ENCODE results near the gene NFIA. TPM values are rescaled to one million over a fixed set of nuclear protein-coding genes. Genes with fewer than 3 reads are reported as not detected.
A peak's percentile ranks its signal among the peaks of the same experiment; 100 is the strongest.

The NFIA gene
- polyA plus RNA-seq, 5 donors = 22.2 to 36.5 (median 33.2) TPM

- no peak for DNase-seq
Observed at GRCh38 chr1:61290525-61290924, 208.2 kb downstream of the NFIA start.

GRCh38 chr1:61293197-61293596 is 210.8 kb downstream of the NFIA start:
- no peak for DNase-seq

DNA sequence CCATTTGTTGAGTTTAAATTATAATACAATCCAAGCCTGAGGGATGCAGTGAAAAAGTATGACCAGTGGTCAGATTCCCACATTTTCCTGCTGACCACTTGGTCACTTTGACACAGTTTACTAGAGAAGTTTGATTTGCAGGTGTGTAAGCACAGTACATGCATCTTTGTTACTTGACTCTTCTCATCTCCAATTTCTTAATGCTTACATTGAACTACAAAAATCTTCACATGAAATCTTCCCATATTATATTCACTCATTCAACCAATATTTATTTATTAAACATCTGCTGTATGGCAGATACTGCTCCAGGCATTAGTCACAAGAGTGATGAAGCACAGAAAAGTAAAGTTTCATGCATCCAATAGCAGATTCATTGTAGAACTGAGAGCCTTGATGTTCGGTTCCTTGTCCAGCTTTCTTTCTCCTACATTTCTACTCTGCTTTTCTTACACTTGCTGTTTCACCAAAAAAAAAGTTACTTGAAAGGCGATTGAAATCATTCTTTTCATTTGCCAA is 211.7 kb downstream of the NFIA start:
- no peak for DNase-seq

- DNase-seq = no peak
Observed at GRCh38 chr1:61294930-61295329, 212.6 kb downstream of the NFIA start.

DNA sequence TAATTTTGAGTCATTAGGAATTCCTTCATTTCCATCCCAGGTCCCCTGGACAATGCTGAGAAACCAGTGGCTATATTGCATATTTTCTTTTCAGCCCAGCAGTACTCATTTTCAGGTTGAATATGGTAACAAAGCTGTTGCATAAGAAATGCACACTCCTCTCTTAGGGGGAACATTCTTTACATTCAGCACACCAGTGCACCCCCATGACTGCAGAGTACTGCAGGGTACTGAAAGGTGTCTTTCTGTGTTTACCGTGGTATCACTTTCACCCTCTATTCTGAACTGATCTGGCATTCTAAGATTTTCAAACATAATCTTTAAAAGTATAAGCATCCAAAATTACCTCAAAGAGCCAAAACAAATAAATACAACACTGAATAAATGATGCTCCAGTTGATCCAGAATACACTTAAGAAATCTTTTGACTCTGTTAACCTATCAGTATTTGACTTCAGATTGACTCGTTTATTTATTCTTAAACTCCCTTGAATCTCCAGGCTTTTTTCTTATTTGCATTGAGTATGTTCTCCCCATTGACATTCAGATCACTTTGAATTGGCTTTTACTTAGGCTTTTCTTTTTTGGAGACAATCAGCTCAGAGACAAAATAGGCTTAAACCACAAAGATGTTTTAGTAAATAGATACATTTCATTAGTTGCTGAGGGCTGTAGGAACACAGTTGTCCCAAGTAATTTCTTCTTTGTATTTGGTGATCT is 213.6 kb downstream of the NFIA start:
- DNase-seq = no peak

- DNase-seq = no peak
Observed at GRCh38 chr1:61297887-61298286, 215.5 kb downstream of the NFIA start.

DNA sequence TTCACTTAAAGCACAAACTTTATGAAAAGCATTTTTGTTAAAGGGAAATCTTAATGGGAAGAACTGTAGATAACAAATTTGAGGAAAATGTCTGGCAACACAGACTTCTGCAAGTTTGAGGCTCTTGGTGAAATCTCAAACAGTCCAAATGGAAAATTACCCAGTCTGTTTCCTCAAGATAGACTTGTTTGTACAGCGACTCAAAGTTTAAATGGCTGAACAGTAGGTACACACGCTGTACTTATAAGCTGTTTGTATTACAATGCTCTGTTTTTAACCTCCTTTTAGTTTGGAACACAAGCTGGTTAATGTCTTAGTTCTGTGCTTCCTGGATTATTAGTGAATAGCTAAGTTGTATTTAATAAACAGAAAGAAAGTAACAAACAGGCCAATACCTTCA is 217.1 kb downstream of the NFIA start:
- no peak for DNase-seq

- no peak for DNase-seq
Observed at GRCh38 chr1:61300899-61301298, 218.5 kb downstream of the NFIA start.

DNA sequence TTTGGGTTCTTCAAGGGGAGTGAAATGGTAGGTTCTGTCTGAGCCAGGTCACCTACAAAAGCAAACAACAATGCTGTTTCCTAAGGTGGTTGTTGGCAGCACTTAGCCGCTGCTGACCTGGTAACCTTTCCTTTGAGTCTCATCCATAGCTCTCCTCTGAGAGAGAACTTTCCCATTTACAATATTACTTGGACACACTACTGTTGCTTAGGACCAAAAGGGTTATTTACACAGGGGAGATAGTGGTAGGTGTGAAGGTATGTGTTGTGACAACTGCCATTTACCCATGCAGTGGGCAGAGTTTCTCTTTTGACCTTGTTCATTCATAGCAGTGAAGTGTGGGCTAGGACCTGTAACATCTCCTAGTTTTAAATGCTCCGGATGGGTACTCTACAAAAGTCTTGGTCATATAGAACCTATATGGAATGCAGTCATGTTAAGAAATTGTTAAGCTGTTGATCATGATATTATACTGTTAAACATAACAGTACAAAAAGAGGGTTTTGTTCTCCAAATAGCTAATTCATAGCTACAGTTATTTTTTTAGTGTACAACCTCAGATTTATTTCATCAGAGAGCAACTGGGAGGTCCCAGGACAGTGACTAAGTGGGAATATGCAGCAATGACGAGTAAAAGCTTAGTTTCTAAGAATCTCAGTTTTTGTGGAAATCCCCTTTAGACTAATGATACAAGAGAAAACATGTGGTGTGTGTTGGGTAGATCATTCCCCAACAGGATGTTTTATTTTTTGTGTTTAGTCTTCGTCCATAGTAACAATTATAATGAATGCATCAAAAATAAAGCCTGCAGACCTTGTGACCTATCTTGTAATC is 219.7 kb downstream of the NFIA start:
- DNase-seq = no peak

GRCh38 chr1:61307422-61308142 is 225.2 kb downstream of the NFIA start:
- DNase-seq = no peak

DNA sequence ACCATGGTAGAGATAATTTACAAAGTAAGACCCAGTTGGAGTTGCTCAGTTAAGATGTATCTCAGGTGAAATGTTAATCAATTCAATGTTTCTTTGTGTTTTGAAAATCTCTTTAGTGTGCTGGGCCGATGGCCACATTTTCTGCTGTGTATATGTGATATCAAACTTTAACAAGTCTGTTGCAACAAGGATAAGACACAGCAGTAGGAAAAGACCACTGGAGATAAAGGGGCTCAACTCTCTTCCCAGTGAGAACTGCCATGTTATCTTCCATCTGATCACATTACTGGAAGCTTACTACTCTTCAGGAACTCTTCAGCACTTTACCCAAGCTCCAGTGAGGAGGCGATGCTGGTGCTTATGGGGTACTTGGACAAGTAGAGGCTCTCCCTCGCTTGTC is 227.7 kb downstream of the NFIA start:
- DNase-seq = no peak

- no peak for DNase-seq
Observed at GRCh38 chr1:61310538-61310937, 228.2 kb downstream of the NFIA start.

DNA sequence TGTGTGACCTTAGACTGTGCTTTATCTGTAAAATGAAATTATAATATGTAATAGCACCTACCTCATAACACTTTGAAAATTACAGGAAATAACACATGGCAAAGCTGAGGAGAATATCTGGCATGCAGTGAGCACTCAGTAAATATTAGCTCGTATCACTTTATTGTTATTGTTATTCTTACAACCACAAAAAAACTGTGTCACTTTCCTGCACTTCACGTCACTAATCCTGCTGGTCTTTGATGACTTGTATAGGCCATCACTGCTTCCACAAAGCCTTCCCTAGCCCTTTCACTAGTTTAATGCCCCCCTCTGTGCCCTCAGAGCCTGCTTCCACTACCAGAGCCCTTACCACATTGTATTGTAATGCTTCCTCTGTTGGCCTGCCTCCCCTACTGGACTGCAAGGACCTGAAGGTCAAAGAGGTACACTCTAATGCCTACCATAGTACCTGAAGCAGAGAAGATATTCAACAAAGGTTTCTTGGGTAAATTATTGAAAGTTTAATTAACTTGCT is 231.6 kb downstream of the NFIA start:
- no peak for DNase-seq

GRCh38 chr1:61315011-61315410 is 232.7 kb downstream of the NFIA start:
- no peak for DNase-seq

- no peak for DNase-seq
Observed at GRCh38 chr1:61316493-61316892, 234.1 kb downstream of the NFIA start.

DNA sequence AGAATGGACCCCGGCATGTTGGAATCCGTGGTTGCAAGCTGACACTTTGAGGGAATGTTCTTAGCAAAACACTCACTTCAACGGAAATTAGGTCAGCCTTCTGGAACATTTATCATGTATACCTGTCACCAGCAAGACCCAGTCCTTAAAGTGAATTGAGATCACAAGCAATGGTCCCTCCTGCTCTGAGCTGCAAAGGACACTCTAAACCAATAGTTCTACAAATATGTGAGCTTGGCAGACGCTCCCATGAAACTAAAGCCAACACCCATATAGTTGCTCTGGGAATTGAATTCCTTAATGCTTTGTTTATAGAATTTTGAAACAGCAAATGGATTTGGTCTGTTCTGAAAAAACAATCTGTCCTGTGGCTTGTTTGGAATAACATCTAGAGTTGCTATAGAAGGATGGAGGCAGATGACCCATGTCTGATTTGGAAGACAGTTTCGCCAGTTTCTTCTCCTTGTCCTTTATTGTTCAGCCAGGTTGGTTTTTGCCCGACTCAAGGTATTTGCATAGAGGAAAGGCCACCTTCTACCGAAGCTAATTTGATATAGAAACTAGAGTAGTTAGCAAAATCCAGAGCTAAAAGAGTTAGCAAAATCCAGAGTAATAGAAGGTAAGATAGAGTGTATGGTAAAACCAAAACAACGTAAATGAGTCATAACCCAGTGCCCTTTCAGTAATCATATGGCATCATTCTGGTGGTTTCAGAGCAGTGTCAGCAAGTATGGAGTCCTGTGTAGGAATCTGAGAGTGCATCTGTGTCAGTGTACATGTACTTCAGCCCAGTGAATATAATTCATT is 236.2 kb downstream of the NFIA start:
- peak; percentile 82 to 84 for DNase-seq

- DNase-seq = no peak
Observed at GRCh38 chr1:61320575-61320974, 238.2 kb downstream of the NFIA start.

DNA sequence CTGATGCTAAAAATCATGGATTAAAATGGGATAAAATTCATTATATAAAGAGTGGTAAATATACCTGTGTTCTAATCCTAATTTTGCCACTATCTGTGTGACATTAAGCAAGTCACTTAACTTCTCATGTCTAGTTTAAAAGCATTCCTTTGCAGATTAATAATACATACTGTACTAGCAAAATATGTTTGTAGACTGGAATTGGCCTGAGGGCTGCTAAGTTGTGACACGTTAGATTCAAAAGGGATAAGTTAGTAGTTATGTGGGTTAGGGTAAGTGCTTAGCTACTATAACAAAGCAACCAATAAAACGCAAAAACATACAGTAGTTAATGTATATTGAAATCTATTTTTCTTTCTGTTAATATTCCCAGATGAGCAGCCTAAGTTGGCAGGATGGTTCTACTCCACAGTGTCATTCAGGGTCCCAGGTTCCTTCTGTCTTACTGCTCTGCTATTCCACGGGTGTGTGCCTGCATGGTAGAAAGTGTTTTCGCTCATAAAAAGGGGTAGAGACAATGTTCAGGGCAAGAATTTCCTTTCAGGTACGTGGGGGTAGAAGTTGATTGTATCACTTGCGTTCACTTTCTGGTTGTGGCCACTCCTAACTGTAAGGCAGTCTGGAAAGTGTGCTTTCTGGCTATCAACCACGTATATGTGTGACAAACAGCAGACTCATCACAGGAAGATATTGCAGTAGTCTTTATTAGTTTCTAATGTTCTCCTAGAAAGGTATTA is 239.8 kb downstream of the NFIA start:
- no peak for DNase-seq

GRCh38 chr1:61322769-61323168 is 240.4 kb downstream of the NFIA start:
- peak in 1 of 2 donors; percentile 27 for DNase-seq

GRCh38 chr1:61323681-61324328 is 241.4 kb downstream of the NFIA start:
- DNase-seq = no peak
